NOMO-1 (cell line): Measurements from ENCODE around the gene MYEOV.

ENCODE experiments used
- DNase-seq, 2 experiments: peaks; one replicate each; lab custom pipeline; 2025; ENCODE audit not compliant: unreplicated experiment in 2 of 2; lab: John Stamatoyannopoulos, UW

The MYEOV gene

GRCh38 chr11:69286374-69287371, 7.3 kb upstream of the MYEOV start:
- no peak for DNase-seq

- DNase-seq = no peak
Observed at GRCh38 chr11:69287968-69288882, 5.7 kb upstream of the MYEOV start.

- DNase-seq = no peak
Observed at GRCh38 chr11:69288883-69289242, 5.1 kb upstream of the MYEOV start.

- DNase-seq = no peak
Observed at GRCh38 chr11:69290806-69291205, 3.1 kb upstream of the MYEOV start.

- DNase-seq = no peak
Observed at GRCh38 chr11:69291459-69292110, 2.4 kb upstream of the MYEOV start.

- peak; percentile 13 to 17 for DNase-seq
Observed at GRCh38 chr11:69292221-69292648, 1.7 kb upstream of the MYEOV start.

- DNase-seq = no peak
Observed at GRCh38 chr11:69293087-69293486, 868 bp upstream of the MYEOV start.

GRCh38 chr11:69294571-69295078, 670 bp downstream of the MYEOV start:
- DNase-seq = no peak

- no peak for DNase-seq
Observed at GRCh38 chr11:69295079-69295994, 1.4 kb downstream of the MYEOV start.

GRCh38 chr11:69295995-69296889, 2.3 kb downstream of the MYEOV start:
- DNase-seq = peak; percentile 76 to 90

GRCh38 chr11:69296890-69297786, 3.2 kb downstream of the MYEOV start:
- peak; percentile 97 to 98 for DNase-seq

- DNase-seq = peak; percentile 56 to 59
Observed at GRCh38 chr11:69297787-69298266, 3.9 kb downstream of the MYEOV start.

GRCh38 chr11:69298267-69299022, 4.5 kb downstream of the MYEOV start:
- peak; percentile 82 to 95 for DNase-seq

GRCh38 chr11:69299023-69299461, 5.1 kb downstream of the MYEOV start:
- no peak for DNase-seq

GRCh38 chr11:69299572-69299971, 5.6 kb downstream of the MYEOV start:
- DNase-seq = no peak
